GM21528 (cell line): Measurements from ENCODE around the gene SMYD5.
"Not testable (repeated sequence)": the region's sequence is repeated elsewhere in the genome, so short reads cannot be mapped to it uniquely, and the experiment has no call there.

ENCODE experiments used
- ATAC-seq: cut with Tn5 transposase; IDR thresholded peaks from one replicate; pipeline ENCODE4 v1.9.1; 2021; ENCODE audit warnings: mild to moderate bottlenecking, moderate library complexity; ENCODE audit not compliant: unreplicated experiment, low FRiP score

The SMYD5 gene

GRCh38 chr2:73214120-73215035 is at the start of gene SMYD5:
TSS of gene SMYD5 (plus strand) at chr2:73214245. CDS start at chr2:73214267, 22 bp downstream.
- ATAC-seq, result peak; percentile 95

- not testable (repeated sequence) for ATAC-seq
Observed at GRCh38 chr2:73165978-73166377, 48.1 kb upstream of the SMYD5 start.

GRCh38 chr2:73166813-73167212 is 47.2 kb upstream of the SMYD5 start:
- ATAC-seq, result not testable (repeated sequence)

- ATAC-seq, result not testable (repeated sequence)
Observed at GRCh38 chr2:73168348-73168747, 45.7 kb upstream of the SMYD5 start.

- not testable (repeated sequence) for ATAC-seq
Observed at GRCh38 chr2:73170341-73170740, 43.7 kb upstream of the SMYD5 start.

GRCh38 chr2:73172963-73173362 is 41.1 kb upstream of the SMYD5 start:
- no peak for ATAC-seq

- ATAC-seq, result no peak
Observed at GRCh38 chr2:73173781-73174180, 40.3 kb upstream of the SMYD5 start.

- no peak for ATAC-seq
Observed at GRCh38 chr2:73174244-73174643, 39.8 kb upstream of the SMYD5 start.

- ATAC-seq, result no peak
Observed at GRCh38 chr2:73174941-73175662, 38.9 kb upstream of the SMYD5 start.

- ATAC-seq, result no peak
Observed at GRCh38 chr2:73175663-73176204, 38.3 kb upstream of the SMYD5 start.

GRCh38 chr2:73176205-73176880 is 37.7 kb upstream of the SMYD5 start:
- ATAC-seq, result no peak

GRCh38 chr2:73176881-73177644 is 37.0 kb upstream of the SMYD5 start:
- peak; percentile 94 for ATAC-seq

- ATAC-seq, result no peak
Observed at GRCh38 chr2:73177645-73178255, 36.3 kb upstream of the SMYD5 start.

GRCh38 chr2:73185965-73186364 is 28.1 kb upstream of the SMYD5 start:
- no peak for ATAC-seq

- ATAC-seq, result no peak
Observed at GRCh38 chr2:73187549-73187948, 26.5 kb upstream of the SMYD5 start.

GRCh38 chr2:73197579-73197978 is 16.5 kb upstream of the SMYD5 start:
- ATAC-seq, result no peak

- not testable (repeated sequence) for ATAC-seq
Observed at GRCh38 chr2:73200281-73200680, 13.8 kb upstream of the SMYD5 start.

- ATAC-seq, result no peak
Observed at GRCh38 chr2:73202156-73203054, 11.6 kb upstream of the SMYD5 start, which contains the start of gene NOTO. TSS of gene NOTO (plus strand) at chr2:73202574. CDS start at chr2:73202667, 93 bp downstream.
